GM19463 (cell line): ENCODE results near the gene NSL1.
"Not testable (repeated sequence)": the region's sequence is repeated elsewhere in the genome, so short reads cannot be mapped to it uniquely, and the experiment has no call there.

Experiments
- ATAC-seq: cut with Tn5 transposase; IDR thresholded peaks from one replicate; pipeline ENCODE4 v1.9.1; 2021; ENCODE audit warnings: mild to moderate bottlenecking, moderate library complexity; ENCODE audit not compliant: unreplicated experiment

The NSL1 gene

DNA sequence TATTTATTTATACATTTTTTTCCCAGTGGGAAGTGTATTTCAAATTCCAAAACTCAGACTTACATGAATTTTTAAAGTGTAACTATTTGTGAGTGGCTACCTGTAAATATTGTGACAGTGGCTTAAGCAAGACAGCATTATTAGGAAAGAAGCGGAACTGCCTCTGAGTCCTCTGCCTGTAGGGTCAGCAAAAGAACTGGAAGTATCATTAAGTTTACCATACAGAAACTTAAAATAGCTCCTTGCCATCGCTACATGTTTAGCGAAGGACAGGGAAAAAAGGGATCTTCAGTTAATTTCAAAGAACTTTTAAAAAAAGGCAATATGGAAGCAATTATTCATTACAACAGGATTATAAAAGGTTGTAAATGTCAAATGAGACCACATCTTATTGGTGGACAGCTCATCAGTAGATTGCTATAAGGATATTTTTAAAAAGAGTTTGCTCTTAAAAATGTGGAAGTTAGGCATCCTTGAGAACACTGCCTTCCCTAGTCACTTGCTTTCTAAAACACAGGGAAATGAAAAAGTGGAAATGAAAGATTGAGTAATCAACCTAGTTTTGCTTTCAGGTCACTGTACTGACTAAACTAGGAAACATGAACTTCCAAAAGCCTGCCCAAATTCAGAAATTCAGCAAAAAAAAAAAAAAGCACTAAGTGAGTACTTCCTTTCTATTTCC, 39.2 kb downstream of the NSL1 start:
- no peak for ATAC-seq

- ATAC-seq = no peak
These were observed 41.6 kb downstream of the NSL1 start for GRCh38 chr1:212749821-212750535.

- ATAC-seq = no peak
These were observed 45.0 kb downstream of the NSL1 start for GRCh38 chr1:212746546-212746945.

DNA sequence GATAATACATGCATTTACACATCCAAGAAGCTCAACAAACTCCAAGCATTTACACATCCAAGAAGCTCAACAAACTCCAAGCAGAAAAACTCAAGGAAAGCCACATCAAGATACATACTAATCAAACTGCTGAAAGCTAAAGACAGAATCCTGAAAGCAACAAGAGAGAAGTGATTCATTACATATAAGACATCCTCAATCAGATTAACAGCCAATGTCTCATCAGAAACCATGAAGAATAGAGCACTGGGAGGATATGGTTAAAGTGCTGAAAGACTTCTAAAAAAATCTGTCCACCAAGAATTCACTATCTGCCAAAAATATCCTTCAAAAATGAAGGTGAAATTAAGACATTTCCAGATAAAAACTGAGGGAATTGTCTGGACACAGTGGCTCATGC, 46.3 kb downstream of the NSL1 start:
- no peak for ATAC-seq

GRCh38 chr1:212743901-212744475, 47.6 kb downstream of the NSL1 start:
- no peak for ATAC-seq

GRCh38 chr1:212738330-212738729, 53.2 kb downstream of the NSL1 start:
- no peak for ATAC-seq

- ATAC-seq = no peak
These were observed 54.0 kb downstream of the NSL1 start for GRCh38 chr1:212737559-212737958.

GRCh38 chr1:212733109-212733508, 58.5 kb downstream of the NSL1 start:
- ATAC-seq = no peak

- no peak for ATAC-seq
These were observed 59.9 kb downstream of the NSL1 start for GRCh38 chr1:212731630-212732029.

DNA sequence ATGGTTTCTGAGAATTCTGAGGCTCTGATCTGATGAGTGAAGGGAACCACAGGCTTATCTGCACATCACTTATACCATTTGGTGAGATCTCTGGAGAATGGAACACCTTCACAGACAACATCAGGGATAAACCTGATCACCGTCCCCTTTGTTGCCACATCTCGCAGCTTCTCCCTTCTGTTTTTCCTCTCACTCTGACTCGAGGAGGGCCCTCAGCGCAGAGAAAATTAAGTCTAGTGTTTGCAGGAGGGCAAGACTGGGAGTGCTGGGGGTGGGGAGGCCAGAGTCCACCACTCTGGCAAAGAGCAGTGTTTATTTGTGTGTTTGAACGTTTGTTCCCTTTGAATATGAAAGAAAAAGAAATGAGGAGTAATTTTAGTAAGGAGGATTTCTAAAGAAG, 63.0 kb downstream of the NSL1 start:
- ATAC-seq = no peak

DNA sequence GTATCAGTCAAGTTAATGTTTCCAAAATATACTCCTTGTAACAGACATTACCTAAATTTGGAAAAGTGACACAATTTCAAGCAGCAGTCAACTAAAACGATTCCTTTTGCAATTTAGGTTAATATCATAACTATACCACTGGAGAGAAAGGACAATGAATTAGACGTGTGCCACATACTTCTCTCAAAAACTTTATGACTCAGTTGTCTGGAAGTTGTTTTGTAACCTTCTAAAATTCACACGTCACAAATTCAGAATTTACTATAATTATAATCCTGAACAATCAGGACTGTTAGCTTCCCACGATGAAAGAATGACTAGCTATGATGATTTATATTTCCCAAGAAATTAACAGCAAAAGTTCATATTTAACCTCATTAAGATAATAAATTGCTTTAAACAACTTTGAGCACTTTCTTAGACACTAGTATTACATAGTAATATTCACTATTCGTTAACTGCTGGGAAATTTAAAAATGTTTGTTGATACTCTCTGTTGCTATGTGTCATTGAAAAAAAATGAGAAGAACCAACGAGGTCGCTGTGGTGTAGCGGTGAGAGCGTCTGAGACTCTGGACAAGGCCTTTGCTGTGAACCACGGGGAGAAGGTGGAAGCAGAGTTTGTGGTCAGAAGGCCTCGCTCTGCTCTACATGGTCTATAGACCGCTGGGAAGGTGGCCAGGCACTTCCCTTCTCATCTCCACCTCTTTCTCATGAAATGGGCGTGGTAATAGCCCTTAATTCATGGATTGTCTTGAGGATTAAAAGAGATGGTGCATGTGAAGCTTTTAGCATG, 64.0 kb downstream of the NSL1 start:
- no peak for ATAC-seq

GRCh38 chr1:212724679-212725078, 66.9 kb downstream of the NSL1 start:
- not testable (repeated sequence) for ATAC-seq

GRCh38 chr1:212722270-212722957, 69.2 kb downstream of the NSL1 start:
- no peak for ATAC-seq

DNA sequence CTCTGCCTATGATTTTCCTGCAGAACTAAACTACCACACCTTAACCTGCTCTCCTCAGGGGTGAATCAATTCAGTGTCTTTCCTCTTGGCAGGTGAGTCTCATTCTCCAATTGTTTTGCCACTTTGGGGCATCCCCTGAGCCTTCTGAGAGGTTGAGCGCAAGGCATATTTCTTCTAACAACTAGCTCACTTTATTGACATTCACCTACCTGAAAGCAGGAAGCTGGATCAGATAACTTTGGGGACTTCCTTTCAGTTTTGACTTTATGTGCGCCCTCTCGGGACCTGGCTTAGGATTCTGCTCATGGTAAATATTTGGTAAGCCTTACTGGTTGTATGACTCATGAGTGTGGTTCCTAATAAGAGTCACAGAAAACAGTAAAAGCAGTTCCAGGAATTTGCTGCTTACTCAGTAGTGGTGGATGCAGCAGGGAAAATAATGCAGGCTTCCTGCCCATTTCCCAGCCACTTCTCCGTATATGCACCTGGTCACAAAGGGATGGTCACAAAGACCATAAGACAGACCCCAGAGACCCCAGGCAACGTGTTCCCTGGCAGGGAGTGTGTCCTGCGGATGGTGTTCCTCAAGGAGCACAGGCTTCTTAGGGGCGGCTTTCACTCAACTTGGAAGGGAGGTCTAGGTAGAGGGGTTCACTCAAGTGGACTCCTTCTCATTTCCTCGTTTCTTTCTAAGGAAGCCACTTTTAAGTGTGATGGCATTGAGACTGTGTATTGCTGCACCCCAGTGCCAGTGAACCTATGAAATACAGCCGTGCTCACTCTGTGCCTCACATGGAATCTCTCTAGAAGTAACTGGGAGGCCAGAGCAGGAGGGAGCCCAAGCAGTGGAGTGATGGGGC, 70.0 kb downstream of the NSL1 start:
- peak; percentile 67 for ATAC-seq

DNA sequence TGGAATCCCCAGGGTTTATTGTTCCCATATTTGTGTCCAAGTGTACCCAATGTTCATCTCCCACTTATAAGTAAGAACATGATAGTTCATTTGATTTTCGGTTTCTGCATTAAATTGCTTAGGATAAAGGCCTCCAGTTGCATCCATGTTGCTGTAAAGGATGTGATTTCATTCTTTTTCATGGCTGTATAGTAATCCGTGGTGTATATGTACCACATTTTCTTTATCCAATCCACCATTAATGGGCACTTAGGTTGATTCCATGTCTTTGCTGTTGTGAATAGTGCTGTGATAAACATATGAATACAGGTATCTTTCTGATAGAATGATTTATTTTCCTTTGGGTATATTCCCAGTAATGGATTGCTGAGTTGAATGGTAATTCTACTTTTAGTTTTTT, 71.9 kb downstream of the NSL1 start:
- ATAC-seq = no peak

- ATAC-seq = no peak
These were observed 73.1 kb downstream of the NSL1 start for GRCh38 chr1:212718499-212718898.

DNA sequence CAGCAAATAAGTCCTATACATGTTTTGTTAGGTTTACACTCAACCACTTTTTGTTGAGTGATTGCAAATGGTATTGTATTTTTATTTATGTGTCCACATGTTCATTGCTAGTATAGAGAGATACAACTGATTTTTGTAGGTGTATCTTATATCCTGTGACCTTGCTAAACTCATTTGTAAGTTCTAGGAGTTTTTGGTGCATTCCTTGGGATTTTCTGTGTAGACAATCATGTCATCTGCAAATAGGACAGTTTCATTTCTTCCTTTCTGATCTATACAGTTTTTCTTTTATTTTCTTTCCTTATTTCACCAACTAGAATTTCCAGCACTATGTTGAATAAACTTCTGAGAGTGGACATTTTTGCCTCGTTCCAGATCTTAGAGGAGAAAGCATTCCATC, 75.4 kb downstream of the NSL1 start:
- ATAC-seq = no peak

DNA sequence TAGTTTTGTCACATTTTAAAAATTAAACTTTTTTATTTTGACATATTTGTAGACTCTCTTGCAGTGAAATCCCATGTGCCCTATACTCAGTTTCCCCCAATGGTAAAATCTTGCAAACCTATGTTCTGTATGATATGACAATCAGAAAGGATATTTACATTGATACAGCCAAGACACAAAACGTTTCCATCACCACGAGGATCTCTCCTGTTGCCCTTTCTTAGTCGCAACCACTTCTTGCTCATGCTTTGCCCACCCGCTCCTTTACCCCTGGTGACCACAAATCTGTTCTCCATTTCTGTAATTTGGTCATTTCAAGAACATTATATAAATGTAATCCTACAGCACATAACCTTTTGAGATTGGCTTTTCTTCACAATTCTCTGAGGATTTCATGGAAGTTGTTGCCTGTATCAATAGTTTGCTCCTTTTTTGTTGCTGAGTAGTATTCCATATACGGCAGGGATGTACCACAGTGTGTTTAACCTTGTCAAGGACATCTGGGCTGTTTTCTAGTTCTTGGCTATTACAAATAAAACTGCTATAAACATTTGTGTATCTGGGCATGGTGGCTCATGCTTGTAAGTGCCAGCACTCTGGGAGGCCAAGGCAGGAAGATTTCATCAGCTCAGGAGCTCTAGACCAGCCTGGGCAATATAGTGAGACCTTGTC, 78.0 kb downstream of the NSL1 start:
- ATAC-seq = no peak
